A549 (cell line): ENCODE results near the gene UBE2U. TPM values are rescaled to one million over a fixed set of nuclear protein-coding genes. Genes with fewer than 3 reads are reported as not detected.

Experiments used
- ATAC-seq, 2 experiments: fragments of 200-7000 bp in 1 of 2; fragments of >200 bp in 1 of 2; cut with Nextera tagmentation in 1 of 2; cut with Tn5 transposase in 1 of 2; 3 replicates each; pipeline versions ENCODE4 v1.8.0 to v1.9.1; 2018 to 2020; ENCODE audit warnings: mild to moderate bottlenecking in 1 of 2, moderate library complexity in 1 of 2
- CTCF ChIA-PET: fragments of 300-600 bp; sonication (Branson Sonifier 250); formaldehyde crosslinking; extraction: SDS; loops from one replicate; lab custom pipeline; 2021; ENCODE audit warnings: antibody characterized with exemption, inconsistent platforms; lab: Yijun Ruan, JAX
- POLR2A ChIA-PET: fragments of 350-600 bp; formaldehyde crosslinking; extraction: SDS; loops from one replicate; lab custom pipeline; 2021; ENCODE audit warnings: antibody characterized with exemption, inconsistent platforms; lab: Yijun Ruan, JAX
- DNase-seq, 2 experiments: peaks; one replicate each; pipeline versions ENCODE4 v3.0.0 to v3.0.0-alpha.2; 2011 to 2016; ENCODE audit warnings: low read depth in 1 of 2, low spot score in 1 of 2
- FAIRE-seq: peaks from 2 replicates; lab custom pipeline; 2011; peaks lifted over from hg19 to GRCh38; lab: Jason Lieb, UNC
- H3K27ac ChIP-seq, 2 experiments: fragments of >200 bp; sonication (Bioruptor Twin); formaldehyde crosslinking; 3 replicates each; pipeline ENCODE4 v1.5.1; 2016 to 2017
- H3K4me1 ChIP-seq: fragments of >200 bp; sonication (Bioruptor Twin); formaldehyde crosslinking; 3 replicates; pipeline ENCODE4 v1.6.1; 2016
- H3K4me2 ChIP-seq: fragments of >200 bp; sonication (Bioruptor Twin); formaldehyde crosslinking; 3 replicates; pipeline ENCODE4 v1.6.1; 2016
- H3K4me3 ChIP-seq: fragments of >200 bp; sonication (Bioruptor Twin); formaldehyde crosslinking; 3 replicates; pipeline ENCODE4 v1.5.1; 2016
- H3K9me3 ChIP-seq: fragments of >200 bp; sonication (Bioruptor Twin); formaldehyde crosslinking; 3 replicates; pipeline ENCODE4 v1.6.1; 2016
- BHLHE40 ChIP-seq: IDR thresholded peaks from 2 replicates; pipeline ENCODE4 v1.6.1; 2012; ENCODE audit warnings: low read depth, low read length, inconsistent platforms
- CBX8 ChIP-seq: fragments of 200-600 bp; sonication (generic); IDR thresholded peaks from 2 replicates; pipeline ENCODE4 v1.6.1; 2016
- CHD2 ChIP-seq: fragments of 150-350 bp; IDR thresholded peaks from 2 replicates; pipeline ENCODE4 v1.6.1; 2014; ENCODE audit warnings: low read length; ENCODE audit not compliant: partially characterized antibody
- CHD4 ChIP-seq: fragments of 200-600 bp; sonication (generic); IDR thresholded peaks from 2 replicates; pipeline ENCODE4 v1.6.1; 2016; ENCODE audit warnings: antibody characterized with exemption, mild to moderate bottlenecking, borderline replicate concordance
- ELK1 ChIP-seq: fragments of 150-350 bp; IDR thresholded peaks from 2 replicates; pipeline ENCODE4 v1.6.1; 2014; ENCODE audit warnings: low read depth, mild to moderate bottlenecking, low read length
- EP300 ChIP-seq, 2 experiments: fragments of >200 bp; sonication (Bioruptor Twin); formaldehyde crosslinking; IDR thresholded peaks; 2 replicates in 1 of 2; 3 replicates in 1 of 2; pipeline ENCODE4 v1.6.1; 2016 to 2017
- FOSL2 ChIP-seq, 2 experiments: fragments of 450-650 bp in 1 of 2; fragments of >200 bp in 1 of 2; sonication (Bioruptor Twin) in 1 of 2; formaldehyde crosslinking; IDR thresholded peaks; 2 replicates each; pipeline versions ENCODE4 v1.5.0 to v1.6.1; 2016 to 2020; ENCODE audit warnings: mild to moderate bottlenecking in 1 of 2, moderate library complexity in 1 of 2
- FOXS1 ChIP-seq: fragments of 250-450 bp; sonication (Bioruptor Pico); IDR thresholded peaks from 2 replicates; pipeline ENCODE4 v1.5.0; 2020; ENCODE audit warnings: mild to moderate bottlenecking, moderate library complexity
- GATA3 ChIP-seq: IDR thresholded peaks from 2 replicates; pipeline ENCODE4 v1.6.1; 2012; ENCODE audit warnings: borderline replicate concordance
- HOXA7 ChIP-seq: fragments of 250-450 bp; sonication (Bioruptor Pico); IDR thresholded peaks from 2 replicates; pipeline ENCODE4 v1.5.0; 2020; ENCODE audit warnings: mild to moderate bottlenecking, moderate library complexity
- HOXB13 ChIP-seq: fragments of 250-450 bp; sonication (Bioruptor Pico); IDR thresholded peaks from 2 replicates; pipeline ENCODE4 v1.5.0; 2020; ENCODE audit warnings: low read depth, mild to moderate bottlenecking, moderate library complexity
- JUN ChIP-seq, 2 experiments: fragments of >200 bp; sonication (Bioruptor Twin); formaldehyde crosslinking; IDR thresholded peaks; 2 replicates in 1 of 2; 3 replicates in 1 of 2; pipeline ENCODE4 v1.6.1; 2016 to 2017
- MAFK ChIP-seq: fragments of 450-650 bp; IDR thresholded peaks from 2 replicates; pipeline ENCODE4 v1.6.1; 2014; ENCODE audit not compliant: partially characterized antibody
- MAX ChIP-seq: IDR thresholded peaks from 2 replicates; pipeline ENCODE4 v1.6.1; 2012
- MYC ChIP-seq: IDR thresholded peaks from 2 replicates; pipeline ENCODE4 v1.6.1; 2012; ENCODE audit warnings: mild to moderate bottlenecking, inconsistent platforms, low read length, improper control_type of control experiment, borderline replicate concordance
- NFE2L2 ChIP-seq: fragments of 150-350 bp; conservative IDR thresholded peaks from 2 replicates; pipeline ENCODE4 v1.6.1; 2014; ENCODE audit warnings: low read length
- PBX3 ChIP-seq: IDR thresholded peaks from 2 replicates; pipeline ENCODE4 v1.6.1; 2012
- PHF8 ChIP-seq: fragments of 200-600 bp; sonication (generic); IDR thresholded peaks from 2 replicates; pipeline ENCODE4 v1.6.1; 2016; ENCODE audit warnings: low read depth, mild to moderate bottlenecking, antibody characterized with exemption, moderate library complexity, borderline replicate concordance
- POLR2AphosphoS2 ChIP-seq: conservative IDR thresholded peaks from 2 replicates; pipeline ENCODE4 v1.6.1; 2012; ENCODE audit warnings: low read length, improper control_type of control experiment, inconsistent platforms
- RAD21 ChIP-seq, 2 experiments: fragments of >200 bp in 1 of 2; sonication (Bioruptor Twin) in 1 of 2; formaldehyde crosslinking in 1 of 2; IDR thresholded peaks in 1 of 2; conservative IDR thresholded peaks in 1 of 2; 2 replicates in 1 of 2; 3 replicates in 1 of 2; pipeline ENCODE4 v1.6.1; 2012 to 2018; ENCODE audit warnings: inconsistent platforms in 1 of 2
- RARB ChIP-seq: fragments of 250-450 bp; sonication (Bioruptor Pico); IDR thresholded peaks from 2 replicates; pipeline ENCODE4 v1.8.0; 2021; ENCODE audit warnings: mild to moderate bottlenecking, moderate library complexity
- SMC3 ChIP-seq: fragments of >200 bp; sonication (Bioruptor Twin); formaldehyde crosslinking; IDR thresholded peaks from 3 replicates; pipeline ENCODE4 v1.6.1; 2018; ENCODE audit warnings: inconsistent platforms
- ZC3H11A ChIP-seq: fragments of 450-650 bp; IDR thresholded peaks from 2 replicates; pipeline ENCODE4 v1.6.1; 2014; ENCODE audit warnings: antibody characterized with exemption, mild to moderate bottlenecking
- ZNF302 ChIP-seq: fragments of 250-450 bp; sonication (Bioruptor Pico); IDR thresholded peaks from 2 replicates; pipeline ENCODE4 v1.9.0; 2021; ENCODE audit warnings: inconsistent platforms, mild to moderate bottlenecking, moderate library complexity
- ZSCAN20 ChIP-seq: fragments of 250-450 bp; sonication (Bioruptor Pico); IDR thresholded peaks from 2 replicates; pipeline ENCODE4 v1.8.0; 2022; ENCODE audit warnings: mild to moderate bottlenecking, moderate library complexity
- WGBS: methylation state at CpG from one replicate; pipeline ENCODE4 v1.1.6; 2017; ENCODE audit errors: missing lambda C conversion rate; 5-methylcytosine and 5-hydroxymethylcytosine counted together
- polyA plus RNA-seq, 4 experiments: library from polyadenylated mRNA; depleted of rRNA in 3 of 4; stranded (reverse); fragments of >200 nt; fragmentation: RNase III in 1 of 4; extraction: RNeasy Plus Mini Kit Qiagen cat#74134 plus additional on column Dnase treatment in 1 of 4; gene quantifications; 2 replicates in 3 of 4; 3 replicates in 1 of 4; pipeline ENCODE4 v1.2.3, GENCODE V29; 2011 to 2017

Gene UBE2U
- polyA plus RNA-seq, 2 of the 4 experiments (the other 2 are of a cell fraction) = not detected

- CTCF ChIA-PET = interaction anchor here (0.8 to 2.6 kb wide), 3 partner anchors 8 to 389 kb away, joined by 3 to 10 read pairs (median 3); no protein-coding TSS in a partner anchor
- 9% methylated on average over 3 of the region's 3 CpGs for WGBS
- POLR2A ChIA-PET = no interaction called here
- Histone ChIP-seq H3K4me1 (no peaks in the 10 kb centered on the region), H3K4me2 (no peak overlapping the region), H3K4me3 (no peak overlapping the region), H3K27ac (no peak overlapping the region), H3K9me3 (no peaks in the 10 kb centered on the region)
- ATAC-seq (no peak), FAIRE-seq (no peak), DNase-seq (no peak)
- TF ChIP-seq CHD2 (no peak), JUN (IDR thresholded peaks at IDR 0.05) (no peak), BHLHE40 (no peak), ZNF302 (CRISPR knock-in tag) (no peak), RARB (CRISPR knock-in tag) (no peak), ZSCAN20 (CRISPR knock-in tag) (no peak), RAD21 (conservative IDR thresholded peaks at IDR 0.05 in 1 of 2, IDR thresholded peaks at IDR 0.05 in 1 of 2) (no peak), MYC (no peak)
These were observed 83.6 kb downstream of the UBE2U start for GRCh38 chr1:64287071-64287470.

DNA sequence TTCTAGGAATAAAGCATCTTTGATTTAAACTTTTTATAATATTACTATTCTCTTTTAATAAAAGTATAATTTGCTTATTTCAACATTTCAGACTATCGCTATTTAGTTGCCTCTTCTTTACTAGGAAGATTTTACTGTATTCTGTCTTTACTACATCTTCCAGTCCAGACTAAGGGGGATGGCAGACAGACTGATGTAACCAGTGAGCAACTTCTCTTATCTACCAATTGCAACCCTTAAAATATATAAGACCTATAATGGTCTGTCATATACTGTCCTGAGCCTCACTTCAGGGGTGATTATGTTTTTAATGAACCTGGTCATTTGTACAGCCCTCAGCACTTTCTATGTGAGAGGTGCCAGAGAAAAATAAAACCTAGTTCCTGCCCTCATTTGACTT is 87.0 kb downstream of the UBE2U start:
- Histone ChIP-seq H3K27ac (no peak overlapping the region), H3K4me2 (no peak overlapping the region), H3K9me3 (no peaks in the 10 kb centered on the region), H3K4me1 (no peaks in the 10 kb centered on the region), H3K4me3 (no peak overlapping the region)
- POLR2A ChIA-PET = no interaction called here
- CTCF ChIA-PET = no interaction called here
- ATAC-seq (no peak), DNase-seq (no peak), FAIRE-seq (no peak)
- TF ChIP-seq MAFK (no peak), PHF8 (no peak), ZSCAN20 (CRISPR knock-in tag) (no peak), HOXA7 (CRISPR knock-in tag) (no peak), GATA3 (no peak), CHD4 (no peak), BHLHE40 (no peak), SMC3 (no peak), HOXB13 (CRISPR knock-in tag) (no peak), FOXS1 (CRISPR knock-in tag) (no peak), POLR2AphosphoS2 (no peak)
- 94% methylated on average over 1 of the region's 1 CpG for WGBS

DNA sequence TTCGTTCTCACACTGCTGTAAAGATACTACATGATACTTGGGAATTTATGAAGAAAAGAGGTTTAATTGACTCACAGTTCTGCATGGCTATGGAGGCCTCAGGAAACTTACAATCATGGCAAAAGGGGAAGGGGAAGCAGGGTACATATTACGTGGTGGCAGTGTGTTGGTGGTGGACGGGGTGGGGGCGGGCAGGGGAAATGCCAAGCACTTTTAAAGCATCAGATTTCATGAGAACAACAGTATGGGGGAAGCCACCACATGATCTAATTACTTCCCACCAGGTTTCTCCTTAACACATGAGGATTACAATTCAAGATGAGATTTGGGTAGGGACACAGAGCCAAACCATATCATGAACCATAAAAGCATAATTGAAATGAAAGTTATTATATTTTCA is 88.5 kb downstream of the UBE2U start:
- WGBS = 8% methylated on average over 4 of the region's 4 CpGs
- H3K4me3 ChIP-seq = no peak overlapping the region
- DNase-seq = no peak
- CTCF ChIA-PET = no interaction called here
- TF ChIP-seq FOXS1 (CRISPR knock-in tag) = no peak
- no peak for TF ChIP-seq PHF8
- TF ChIP-seq HOXA7 (CRISPR knock-in tag) = no peak
- TF ChIP-seq ZC3H11A = no peak
- TF ChIP-seq PBX3 = no peak
- TF ChIP-seq MAFK = no peak
- TF ChIP-seq POLR2AphosphoS2 = no peak
- no peak for TF ChIP-seq CBX8
- TF ChIP-seq FOSL2 (IDR thresholded peaks at IDR 0.05) = no peak
- TF ChIP-seq FOSL2 (CRISPR knock-in tag; IDR thresholded peaks at IDR 0.05) = no peak
- no peak for TF ChIP-seq NFE2L2
- TF ChIP-seq HOXB13 (CRISPR knock-in tag) = no peak
- TF ChIP-seq ELK1 = no peak
- no peak for TF ChIP-seq EP300 (IDR thresholded peaks at IDR 0.05)
- TF ChIP-seq MAX = no peak
- TF ChIP-seq, all 56 proteins: peak for 0
- ATAC-seq = no peak
- no peak for FAIRE-seq
- Histone ChIP-seq H3K4me1 (no peaks in the 10 kb centered on the region), H3K4me2 (no peak overlapping the region), H3K27ac (no peak overlapping the region), H3K9me3 (no peaks in the 10 kb centered on the region)
- POLR2A ChIA-PET = no interaction called here
